GM12878 (cell line): ENCODE data around the gene CCBE1. TPM values are rescaled to one million over a fixed set of nuclear protein-coding genes. Genes with fewer than 3 reads are reported as not detected.

Experiments
- ATAC-seq: fragments of 200-7000 bp; cut with Tn5 transposase; 3 replicates; pipeline ENCODE4 v1.9.1; 2020; ENCODE audit warnings: mild to moderate bottlenecking, moderate library complexity
- BruUV-seq: library from RNA; stranded (reverse); fragments of 400-500 nt; replicated peaks from 2 replicates; lab custom pipeline; 2021; lab: Mats Ljungman, UMichigan
- CTCF ChIA-PET: fragments of 300-600 bp; sonication (Branson Sonifier 250); formaldehyde crosslinking; extraction: SDS; loops from one replicate; lab custom pipeline; 2021; ENCODE audit warnings: inconsistent platforms; lab: Yijun Ruan, JAX
- POLR2A ChIA-PET: fragments of 350-600 bp; formaldehyde crosslinking; extraction: SDS; loops from one replicate; lab custom pipeline; 2021; ENCODE audit warnings: inconsistent platforms; lab: Charles Lee
- RAD21 ChIA-PET: fragments of 300-600 bp; sonication (Branson Sonifier 250); formaldehyde crosslinking; loops from one replicate; lab custom pipeline; 2023; ENCODE audit warnings: antibody characterized with exemption; ENCODE audit not compliant: unreplicated experiment; lab: Charles Lee
- SMC1A ChIA-PET: fragments of 300-600 bp; sonication (Branson Sonifier 250); formaldehyde crosslinking; loops from one replicate; lab custom pipeline; 2023; ENCODE audit not compliant: unreplicated experiment, uncharacterized antibody; lab: Charles Lee
- DNase-seq: peaks from one replicate; pipeline ENCODE4 v3.0.0-alpha.2; 2011; ENCODE audit warnings: low read depth, low spot score
- FAIRE-seq: peaks from 3 replicates; lab custom pipeline; 2011; peaks lifted over from hg19 to GRCh38; lab: Jason Lieb, UNC
- H2AFZ ChIP-seq: 2 replicates; pipeline ENCODE4 v1.6.0; 2011; ENCODE audit warnings: low read depth, low read length, control low read depth; ENCODE audit not compliant: control insufficient read depth
- H3K27ac ChIP-seq: 2 replicates; pipeline ENCODE4 v1.5.1; 2011; ENCODE audit warnings: control low read depth; ENCODE audit not compliant: control insufficient read depth, insufficient read depth
- H3K27me3 ChIP-seq, 2 experiments: replicated peaks in 1 of 2; 2 replicates each; pipeline versions ENCODE4 v1.6.0 to v1.6.1; 2011; ENCODE audit warnings: low read length in 1 of 2; ENCODE audit not compliant: control insufficient read depth in 2 of 2, insufficient read depth in 2 of 2
- H3K36me3 ChIP-seq, 2 experiments: 2 replicates each; pipeline ENCODE4 v1.5.1; 2011; ENCODE audit warnings: low read length in 1 of 2; ENCODE audit not compliant: control insufficient read depth in 2 of 2, insufficient read depth in 2 of 2
- H3K4me1 ChIP-seq: 2 replicates; pipeline ENCODE4 v1.6.1; 2011; ENCODE audit warnings: mild to moderate bottlenecking, low read length, moderate library complexity, mixed read lengths; ENCODE audit not compliant: control insufficient read depth, insufficient read depth
- H3K4me2 ChIP-seq: 2 replicates; pipeline ENCODE4 v1.6.0; 2011; ENCODE audit warnings: control low read depth; ENCODE audit not compliant: control insufficient read depth, insufficient read depth
- H3K4me3 ChIP-seq: fragments of 200-600 bp; sonication (generic); 2 replicates; pipeline ENCODE4 v1.5.1; 2016
- H3K79me2 ChIP-seq: 2 replicates; pipeline ENCODE4 v1.6.0; 2011; ENCODE audit warnings: low read length; ENCODE audit not compliant: control insufficient read depth, insufficient read depth
- H3K9ac ChIP-seq: 2 replicates; pipeline ENCODE4 v1.8.0; 2011; ENCODE audit warnings: low read length, control low read depth, mixed read lengths; ENCODE audit not compliant: control insufficient read depth, insufficient read depth
- H3K9me3 ChIP-seq: replicated peaks from 3 replicates; pipeline ENCODE4 v1.5.1; 2011; ENCODE audit warnings: mild to moderate bottlenecking, low read length; ENCODE audit not compliant: control insufficient read depth, insufficient read depth
- H4K20me1 ChIP-seq: 2 replicates; pipeline ENCODE4 v1.6.0; 2011; ENCODE audit not compliant: control insufficient read depth, insufficient read depth
- ASH2L ChIP-seq: fragments of 300-600, 200-600 bp; sonication (generic); IDR thresholded peaks from 2 replicates; pipeline ENCODE4 v1.6.1; 2017; ENCODE audit warnings: low read depth, mild to moderate bottlenecking, borderline replicate concordance
- BRCA1 ChIP-seq: IDR thresholded peaks from 2 replicates; pipeline ENCODE4 v1.6.1; 2011; ENCODE audit warnings: low read depth, low read length, improper control_type of control experiment
- CHD1 ChIP-seq: IDR thresholded peaks from 2 replicates; pipeline ENCODE4 v1.6.1; 2012; ENCODE audit warnings: low read depth, low read length, improper control_type of control experiment
- CREM ChIP-seq: IDR thresholded peaks from 2 replicates; pipeline ENCODE4 v1.6.1; 2014; ENCODE audit warnings: antibody characterized with exemption, low read depth
- FOXK2 ChIP-seq: fragments of 450-650 bp; IDR thresholded peaks from 2 replicates; pipeline ENCODE4 v1.6.1; 2017; ENCODE audit warnings: mild to moderate bottlenecking, moderate library complexity
- FOXM1 ChIP-seq: IDR thresholded peaks from 2 replicates; pipeline ENCODE4 v1.6.1; 2012; ENCODE audit warnings: low read depth, mild to moderate bottlenecking, inconsistent platforms, low read length, moderate library complexity
- IRF4 ChIP-seq: IDR thresholded peaks from 2 replicates; pipeline ENCODE4 v1.6.1; 2011; ENCODE audit warnings: low read depth, low read length
- KLF5 ChIP-seq: fragments of 450-650 bp; IDR thresholded peaks from 2 replicates; pipeline ENCODE4 v1.6.1; 2014; ENCODE audit warnings: mild to moderate bottlenecking; ENCODE audit not compliant: partially characterized antibody
- MTA3 ChIP-seq: IDR thresholded peaks from 2 replicates; pipeline ENCODE4 v1.6.1; 2012; ENCODE audit warnings: low read length, inconsistent platforms, borderline replicate concordance
- NFXL1 ChIP-seq: fragments of 450-650 bp; IDR thresholded peaks from 2 replicates; pipeline ENCODE4 v1.6.1; 2017; ENCODE audit warnings: antibody characterized with exemption, mild to moderate bottlenecking, borderline replicate concordance
- NR2C2 ChIP-seq: IDR thresholded peaks from 2 replicates; pipeline ENCODE4 v1.6.1; 2011; ENCODE audit warnings: borderline replicate concordance, low read depth; ENCODE audit not compliant: control insufficient read depth, insufficient read length
- PBX3 ChIP-seq: IDR thresholded peaks from 2 replicates; pipeline ENCODE4 v1.6.1; 2011; ENCODE audit warnings: mild to moderate bottlenecking, low read depth, low read length, moderate library complexity; ENCODE audit not compliant: insufficient replicate concordance
- POLR2AphosphoS2 ChIP-seq: IDR thresholded peaks from 2 replicates; pipeline ENCODE4 v1.6.1; 2011; ENCODE audit warnings: low read depth, mild to moderate bottlenecking, low read length, improper control_type of control experiment, moderate library complexity
- POLR2AphosphoS5 ChIP-seq: IDR thresholded peaks from 2 replicates; pipeline ENCODE4 v1.6.1; 2011; ENCODE audit warnings: mild to moderate bottlenecking, low read length, inconsistent platforms
- SKIL ChIP-seq: fragments of 450-650 bp; IDR thresholded peaks from 2 replicates; pipeline ENCODE4 v1.6.1; 2017; ENCODE audit warnings: mild to moderate bottlenecking, low read depth, inconsistent platforms; ENCODE audit not compliant: poor library complexity, severe bottlenecking
- SMAD5 ChIP-seq: IDR thresholded peaks from 2 replicates; pipeline ENCODE4 v1.6.1; 2016; ENCODE audit warnings: antibody characterized with exemption, low read depth
- ZBTB40 ChIP-seq: fragments of 450-650 bp; IDR thresholded peaks from 2 replicates; pipeline ENCODE4 v1.6.1; 2016; ENCODE audit warnings: mild to moderate bottlenecking, moderate library complexity, borderline replicate concordance
- ZNF217 ChIP-seq: fragments of 450-650 bp; IDR thresholded peaks from 2 replicates; pipeline ENCODE4 v1.6.1; 2017; ENCODE audit warnings: antibody characterized with exemption, mild to moderate bottlenecking
- ZSCAN29 ChIP-seq: fragments of 450-650 bp; IDR thresholded peaks from 2 replicates; pipeline ENCODE4 v1.6.1; 2017; ENCODE audit warnings: mild to moderate bottlenecking, moderate library complexity
- WGBS: methylation state at CpG from one replicate; pipeline ENCODE4 v1.1.6; 2016; ENCODE audit warnings: low lambda C conversion rate; ENCODE audit not compliant: insufficient replicate concordance, insufficient coverage; ENCODE audit errors: missing lambda C conversion rate; 5-methylcytosine and 5-hydroxymethylcytosine counted together
- in situ Hi-C: fragments of 300-500 bp; cut with MboI; formaldehyde crosslinking; loops from 9 replicates; pipeline ENCODE4 v1.14.3; 2018; ENCODE audit warnings: mixed read lengths
- intact Hi-C: fragments of 100-400 bp; cut with micrococcal nuclease; formaldehyde crosslinking; loops from one replicate; pipeline ENCODE4 v1.14.2; 2022; ENCODE audit not compliant: unreplicated experiment
- polyA plus RNA-seq, 11 experiments: library from polyadenylated mRNA; depleted of rRNA in 4 of 11; unstranded in 6 of 11; stranded (reverse) in 5 of 11; fragments of >200 nt; fragmentation: Nextera tagmentation in 4 of 11; fragmentation: Illumina TruSeq in 1 of 11; extraction: Ambion mirVana in 4 of 11; extraction: Trizol in 1 of 11; gene quantifications; 1 replicate in 1 of 11; 2 replicates in 10 of 11; pipeline versions ENCODE4 v1.2.1 to v1.2.3, GENCODE V29; 2011 to 2016; ENCODE audit warnings: inconsistent platforms in 2 of 11, missing spikeins in 2 of 11, low read depth in 1 of 11
- total RNA-seq, 4 experiments: library from RNA; depleted of rRNA in 3 of 4; stranded (reverse); fragments of >200 nt in 3 of 4; fragmentation: Illumina TruSeq in 1 of 4; extraction: Trizol in 1 of 4; gene quantifications; 2 replicates each; pipeline versions ENCODE4 v1.2.1 to v1.2.3, GENCODE V29; 2013 to 2021

CCBE1 gene
- total and polyA plus RNA-seq, 10 of the 15 experiments (the other 5 are each of a cell fraction or from before 2014, with no cell fraction given) = 0.03 to 0.49 (median 0.04) TPM; not detected in 7

GRCh38 chr18:59420244-59420643 lies 277.0 kb downstream of the CCBE1 start:
- in situ Hi-C loops = no loop called here
- CTCF ChIA-PET = interaction anchor here (1.6 kb wide), 1 partner anchor 17 kb away, joined by 3 read pairs; no protein-coding TSS in a partner anchor

More at GRCh38 chr18:59420244-59420643, 277.0 kb downstream of the CCBE1 start:
- no peaks in the 10 kb centered on the region for H3K9me3 ChIP-seq
- no peak overlapping the region for H2AFZ ChIP-seq
- H3K4me2 ChIP-seq = no peak overlapping the region
- no peaks in the 10 kb centered on the region for H3K36me3 ChIP-seq
- 22% methylated on average over 4 of the region's 4 CpGs for WGBS
- ChIA-PET SMC1A (no interaction called here), RAD21 (no interaction called here), POLR2A (no interaction called here)
- no peak overlapping the region for H3K9ac ChIP-seq
- H4K20me1 ChIP-seq = no peaks in the 10 kb centered on the region
- no peak overlapping the region for H3K27ac ChIP-seq
- no peaks in the 10 kb centered on the region for H3K4me1 ChIP-seq
- no TSS peak for BruUV-seq
- H3K27me3 ChIP-seq = peaks cover 0 to 2% of the 10 kb centered on the region in 2 experiments; a peak in 2 of 4 replicates
- ATAC-seq = no peak
- TF ChIP-seq IRF4 (no peak), NFXL1 (no peak), CHD1 (no peak), FOXK2 (no peak), PBX3 (no peak), ZSCAN29 (no peak), ZBTB40 (no peak), BRCA1 (no peak), ZNF217 (no peak), FOXM1 (no peak), MTA3 (no peak), CREM (no peak), SKIL (no peak), SMAD5 (no peak), KLF5 (no peak), POLR2AphosphoS5 (no peak), NR2C2 (no peak), POLR2AphosphoS2 (no peak), ASH2L (no peak)
- TF ChIP-seq, all 136 proteins: peak for 0
- DNase-seq (no peak), FAIRE-seq (no peak)
- intact Hi-C loops = no loop called here
- H3K79me2 ChIP-seq = no peaks in the 10 kb centered on the region
- no peak overlapping the region for H3K4me3 ChIP-seq
